ENCODE data around the gene CA10.

- TF ChIP-seq EZH2 (IDR thresholded peaks at IDR 0.05; ENCODE audit: insufficient read depth, poor library complexity, severe bottlenecking) (no peak), EZH2phosphoT487 (IDR thresholded peaks at IDR 0.05; ENCODE audit: insufficient read depth, low read depth) (no peak)
Observed at GRCh38 chr17:51740531-51740930, 418.0 kb downstream of the CA10 start.
